SKM-1 treated with dmso at 0.1 percent for 144 hours (cell line): ENCODE measurements around the gene CAT.
A peak's percentile ranks its signal among the peaks of the same experiment; 100 is the strongest.

Source experiments
- DNase-seq: peaks from one replicate; lab custom pipeline; 2025; ENCODE audit not compliant: unreplicated experiment; lab: John Stamatoyannopoulos, UW

The CAT gene

DNA sequence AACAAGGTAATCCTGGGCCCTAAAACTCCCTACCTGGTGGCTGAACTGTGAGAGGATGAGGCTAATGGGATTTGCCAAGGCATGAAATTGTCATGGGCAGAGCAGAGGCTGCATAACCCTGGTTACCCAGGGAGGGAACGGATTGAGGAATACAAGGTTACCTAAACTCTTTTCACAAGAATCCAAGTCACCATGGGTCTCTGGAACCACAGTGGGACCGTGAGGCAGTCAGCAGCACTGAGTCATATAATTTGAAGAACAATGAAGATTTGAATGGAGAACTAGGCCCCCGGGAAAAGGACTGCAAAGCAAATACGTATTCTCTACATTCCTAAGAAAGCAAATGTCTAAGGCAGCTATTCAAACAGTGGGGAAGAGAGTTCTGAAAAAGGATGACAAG lies 19.8 kb downstream of the CAT start:
- DNase-seq, result no peak

GRCh38 chr11:34459507-34460162 lies 20.9 kb downstream of the CAT start:
- no peak for DNase-seq

- DNase-seq, result no peak
Measured at GRCh38 chr11:34460278-34460677, 21.5 kb downstream of the CAT start.

DNA sequence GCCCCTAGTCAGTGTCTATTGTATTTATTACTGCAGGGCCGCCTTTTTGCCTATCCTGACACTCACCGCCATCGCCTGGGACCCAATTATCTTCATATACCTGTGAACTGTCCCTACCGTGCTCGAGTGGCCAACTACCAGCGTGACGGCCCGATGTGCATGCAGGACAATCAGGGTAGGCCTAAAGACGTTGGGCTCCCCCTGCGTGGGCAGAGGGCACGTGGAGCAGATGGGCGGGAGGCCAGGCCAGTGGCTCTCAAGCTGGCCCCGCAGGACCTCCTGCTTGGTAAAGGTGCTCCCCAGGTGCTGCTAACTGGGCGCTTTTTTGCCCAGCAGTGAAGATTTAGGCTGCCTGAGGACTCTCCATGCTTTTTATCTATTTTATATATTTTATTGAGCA lies 22.5 kb downstream of the CAT start:
- DNase-seq, result no peak

GRCh38 chr11:34464591-34465051 lies 25.9 kb downstream of the CAT start:
- DNase-seq, result peak; percentile 53

DNA sequence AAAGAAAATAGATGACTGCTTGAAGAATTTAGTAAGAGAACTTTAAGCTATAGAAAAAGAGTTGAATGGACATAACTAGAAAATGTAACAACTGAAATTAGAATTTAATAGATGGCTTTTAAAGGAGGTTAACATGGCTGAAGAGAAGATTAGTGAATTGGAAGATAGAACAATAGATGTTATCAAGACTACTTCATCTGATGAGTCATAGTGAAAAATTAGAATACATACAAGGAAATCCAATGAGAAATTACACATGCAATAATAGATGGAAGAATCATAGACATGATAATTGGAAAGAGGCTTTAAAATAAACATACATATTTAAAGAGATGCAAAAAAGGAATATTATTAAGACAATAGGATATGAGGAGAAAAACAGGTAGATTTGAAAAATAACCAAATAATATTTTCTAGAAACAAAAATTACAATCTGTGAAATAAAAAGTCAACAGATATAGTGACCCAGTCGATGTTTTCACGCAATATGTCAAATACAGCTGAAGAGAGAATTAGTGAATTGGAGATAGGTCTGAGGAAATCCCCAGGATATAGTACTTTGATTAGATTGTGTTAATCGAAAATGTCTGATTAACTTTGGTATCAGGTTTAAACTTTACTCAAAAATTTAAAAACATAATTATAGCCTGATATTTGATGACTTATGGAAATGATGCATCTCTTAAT lies 28.2 kb downstream of the CAT start:
- DNase-seq, result no peak

GRCh38 chr11:34468209-34468841 lies 29.6 kb downstream of the CAT start:
- peak; percentile 37 for DNase-seq

DNA sequence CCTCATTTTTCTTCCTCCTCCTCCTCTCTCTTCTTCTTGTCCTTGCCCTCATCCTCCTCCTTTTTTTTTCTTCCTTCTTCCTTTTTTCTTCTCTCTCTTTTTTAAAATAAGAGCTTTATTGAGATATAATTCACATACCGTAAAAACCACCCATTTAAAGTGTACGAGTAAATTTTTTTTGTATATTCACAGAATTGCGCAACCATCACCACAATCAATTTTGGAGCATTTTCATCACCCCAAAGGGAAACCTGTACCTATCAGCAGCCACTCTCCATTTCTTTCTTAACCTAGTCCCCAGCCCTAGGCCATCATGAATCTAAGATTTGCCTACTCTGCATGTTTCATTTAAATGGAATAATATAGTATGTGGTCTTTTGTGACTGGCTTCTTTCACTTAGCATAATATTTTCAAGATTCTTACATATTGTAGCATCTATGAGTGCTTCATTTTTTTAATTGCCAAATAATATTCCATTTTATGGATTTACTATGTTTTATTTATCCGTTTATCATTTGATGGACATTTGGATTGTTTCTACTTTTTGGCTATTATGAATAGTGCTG lies 35.0 kb downstream of the CAT start:
- DNase-seq, result no peak

- no peak for DNase-seq
Measured at GRCh38 chr11:34475656-34476055, 36.9 kb downstream of the CAT start.

GRCh38 chr11:34476849-34477248 lies 38.1 kb downstream of the CAT start:
- no peak for DNase-seq

DNA sequence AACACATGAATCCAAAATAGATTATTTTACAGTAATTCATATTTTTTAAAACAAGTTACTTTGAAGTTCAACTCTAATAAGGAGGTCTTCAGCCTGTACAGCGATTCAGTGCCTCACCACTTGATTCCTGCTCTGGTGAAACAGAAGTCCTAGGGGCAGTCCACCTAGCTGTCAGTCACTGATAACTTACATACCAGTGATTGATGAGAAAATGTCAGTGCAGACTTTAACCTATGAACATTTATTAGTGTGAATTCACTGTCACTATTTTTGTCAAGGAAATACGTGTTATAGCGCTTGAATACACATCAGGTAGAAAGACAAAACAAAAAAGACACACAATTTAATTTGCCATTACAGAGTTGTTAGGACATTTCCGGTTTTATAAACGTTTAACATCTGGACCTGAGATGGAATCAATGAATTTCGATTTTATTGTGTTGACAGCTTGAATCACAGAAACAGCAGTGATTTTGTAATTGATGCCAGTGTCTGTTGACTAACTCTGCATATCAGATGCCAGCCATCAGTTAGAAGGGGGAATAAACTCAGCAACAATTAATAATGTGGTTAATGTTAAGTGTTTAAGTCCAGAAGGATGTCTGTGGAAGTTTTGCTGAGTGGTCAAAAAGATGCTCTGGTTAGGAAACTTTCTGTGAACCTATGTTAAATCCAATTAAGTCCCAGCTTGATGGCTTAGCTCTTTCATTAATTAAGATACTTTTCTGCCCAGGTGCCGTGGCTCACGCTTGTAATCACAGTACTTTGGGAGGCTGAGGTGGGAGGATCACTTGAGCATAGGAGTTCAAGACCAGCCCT lies 40.3 kb downstream of the CAT start:
- no peak for DNase-seq

- no peak for DNase-seq
Measured at GRCh38 chr11:34480314-34480713, 41.6 kb downstream of the CAT start.

DNA sequence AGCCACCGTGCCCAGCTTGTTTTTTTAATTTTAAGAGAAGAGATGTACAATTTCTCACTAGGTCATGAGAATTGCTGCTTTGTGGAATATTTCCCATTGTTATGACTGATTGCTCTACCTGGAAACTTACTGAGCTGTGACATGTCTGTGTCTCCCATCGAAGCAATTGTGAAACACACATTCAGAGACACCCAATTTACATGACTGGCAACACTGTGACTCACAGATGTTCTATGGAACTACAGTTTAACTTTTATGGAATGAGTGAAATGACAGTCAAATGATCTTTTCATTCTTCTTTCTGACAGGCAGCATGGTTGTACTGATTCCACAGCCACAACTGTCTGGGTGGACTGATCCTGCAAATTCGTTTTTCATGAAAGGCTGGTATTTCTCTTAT lies 42.6 kb downstream of the CAT start:
- DNase-seq, result no peak

- DNase-seq, result no peak
Measured at GRCh38 chr11:34483106-34483874, 44.6 kb downstream of the CAT start.

DNA sequence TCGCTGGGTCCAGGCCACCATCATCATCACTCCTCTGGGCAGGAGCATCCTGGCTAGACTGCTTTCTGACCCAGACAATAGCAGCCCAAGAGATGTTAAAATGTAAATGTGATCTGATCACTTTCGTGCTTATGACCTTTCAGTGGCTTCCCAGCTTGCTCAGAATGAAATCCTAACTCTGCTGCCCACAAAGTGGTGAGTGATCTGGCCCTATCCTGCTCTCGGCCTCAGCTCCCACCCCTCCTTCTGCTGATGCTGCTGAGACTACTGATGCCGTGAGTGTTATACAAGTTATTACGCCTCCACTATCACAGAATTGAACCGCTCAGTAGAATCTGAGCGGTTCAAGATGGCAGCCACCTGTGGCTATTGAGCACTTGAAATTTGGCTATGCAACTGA lies 48.7 kb downstream of the CAT start:
- DNase-seq, result no peak

DNA sequence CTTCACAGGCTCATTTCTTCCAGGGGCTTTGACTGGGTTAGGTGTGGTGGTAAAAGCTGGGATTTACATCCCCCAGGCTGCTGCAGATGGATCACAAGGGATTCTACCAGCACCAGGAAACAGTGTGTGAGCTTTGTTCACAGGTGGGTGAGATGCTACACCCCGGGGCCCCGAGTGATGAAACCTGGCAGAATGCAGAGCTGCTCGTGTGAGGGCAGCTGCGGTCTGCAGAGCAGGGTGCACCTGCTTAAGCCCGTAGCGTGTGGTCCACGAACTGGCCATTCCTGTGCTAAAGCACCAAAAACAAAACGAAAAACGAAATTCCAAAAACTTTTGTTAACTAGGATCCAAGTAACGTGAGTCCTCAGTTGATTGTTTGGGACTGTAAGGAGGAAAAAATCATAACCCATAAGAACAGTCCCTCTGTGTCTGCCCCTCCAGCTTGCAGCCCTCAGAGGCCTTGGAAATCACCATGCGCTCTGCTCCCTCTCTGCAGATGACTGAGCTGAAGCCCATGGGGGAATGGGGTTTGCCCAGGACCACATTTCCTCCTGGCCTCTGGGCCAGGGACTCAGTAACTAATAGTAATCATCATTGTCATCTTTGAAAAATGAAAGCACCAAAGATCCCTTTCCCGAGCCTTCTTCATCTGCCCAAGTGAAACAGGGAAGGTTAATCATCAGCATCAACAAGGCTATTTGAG lies 50.3 kb downstream of the CAT start:
- no peak for DNase-seq

DNA sequence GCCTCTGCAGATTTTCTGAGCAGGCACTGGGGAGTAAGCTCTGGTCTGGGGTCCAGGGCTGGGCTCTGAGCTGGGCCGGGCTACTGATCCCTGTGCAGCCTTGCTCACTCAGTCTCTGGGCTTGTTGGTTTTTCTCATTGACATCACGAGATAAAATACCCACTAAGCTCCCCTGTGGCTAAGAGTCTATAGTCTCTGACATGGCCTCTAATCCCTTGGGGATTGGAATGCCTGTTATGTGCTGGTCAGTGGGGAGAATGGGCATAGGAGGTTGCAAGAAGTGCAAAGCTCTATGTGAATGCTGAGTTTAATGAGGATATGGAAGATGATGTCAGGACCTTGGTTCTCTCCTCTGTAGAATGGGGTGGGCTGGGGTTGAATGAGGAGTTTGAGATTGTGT lies 51.6 kb downstream of the CAT start:
- no peak for DNase-seq

DNA sequence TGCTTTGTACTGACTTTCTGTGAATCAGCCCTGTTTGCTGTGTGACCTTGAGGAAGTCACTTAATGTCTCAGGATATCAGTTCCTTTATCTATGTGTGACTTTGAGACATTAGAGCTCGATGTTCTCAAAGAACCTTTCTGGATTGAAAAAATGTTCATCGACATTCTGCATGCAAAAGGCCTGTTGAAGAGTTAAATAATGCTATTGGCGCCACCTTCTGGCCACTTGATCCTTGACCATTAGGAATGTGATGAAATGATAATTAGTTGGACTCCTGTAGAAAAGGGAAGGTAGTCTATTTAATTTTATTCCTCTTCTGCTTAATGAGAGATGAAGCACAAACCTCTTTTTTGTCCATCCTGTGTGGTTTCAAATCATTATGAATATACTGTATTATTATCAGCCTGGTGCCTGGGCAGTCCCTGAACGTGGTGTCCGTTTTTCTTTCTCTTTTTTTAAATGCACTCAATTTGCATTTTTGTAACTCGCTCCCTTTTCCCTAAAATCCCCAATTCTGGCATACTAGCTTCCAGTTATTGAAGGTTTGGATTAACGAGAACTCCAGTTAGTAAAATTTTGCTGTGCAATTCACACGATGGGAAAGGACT lies 54.2 kb downstream of the CAT start:
- DNase-seq, result peak; percentile 60

GRCh38 chr11:34493468-34493867 lies 54.7 kb downstream of the CAT start:
- no peak for DNase-seq
